GM19438 (cell line): ENCODE measurements around the gene CDK18.

Source experiments
- ATAC-seq: cut with Tn5 transposase; IDR thresholded peaks from one replicate; pipeline ENCODE4 v1.9.1; 2021; ENCODE audit warnings: low read depth; ENCODE audit not compliant: unreplicated experiment

Gene CDK18

GRCh38 chr1:205567716-205568115 lies 63.2 kb downstream of the CDK18 start:
- ATAC-seq = no peak

DNA sequence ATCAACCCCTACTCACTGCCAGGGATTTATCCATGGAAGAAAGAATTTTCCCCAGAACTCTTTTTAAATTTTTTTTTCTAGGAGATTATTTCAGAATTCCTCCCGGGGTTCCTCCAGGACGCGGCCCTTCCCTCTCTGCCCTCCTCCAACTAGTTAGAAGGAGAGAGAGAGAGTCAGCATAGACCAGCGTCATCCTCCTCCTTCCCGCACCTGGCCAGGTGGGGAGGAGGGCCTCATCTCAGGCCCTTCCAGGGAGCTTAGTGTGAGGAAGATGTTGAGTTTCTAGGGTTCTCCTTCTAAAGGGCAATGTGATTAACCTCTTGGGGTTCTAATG lies 63.6 kb downstream of the CDK18 start:
- no peak for ATAC-seq

- no peak for ATAC-seq
Measured at GRCh38 chr1:205568469-205569361, 64.2 kb downstream of the CDK18 start.

DNA sequence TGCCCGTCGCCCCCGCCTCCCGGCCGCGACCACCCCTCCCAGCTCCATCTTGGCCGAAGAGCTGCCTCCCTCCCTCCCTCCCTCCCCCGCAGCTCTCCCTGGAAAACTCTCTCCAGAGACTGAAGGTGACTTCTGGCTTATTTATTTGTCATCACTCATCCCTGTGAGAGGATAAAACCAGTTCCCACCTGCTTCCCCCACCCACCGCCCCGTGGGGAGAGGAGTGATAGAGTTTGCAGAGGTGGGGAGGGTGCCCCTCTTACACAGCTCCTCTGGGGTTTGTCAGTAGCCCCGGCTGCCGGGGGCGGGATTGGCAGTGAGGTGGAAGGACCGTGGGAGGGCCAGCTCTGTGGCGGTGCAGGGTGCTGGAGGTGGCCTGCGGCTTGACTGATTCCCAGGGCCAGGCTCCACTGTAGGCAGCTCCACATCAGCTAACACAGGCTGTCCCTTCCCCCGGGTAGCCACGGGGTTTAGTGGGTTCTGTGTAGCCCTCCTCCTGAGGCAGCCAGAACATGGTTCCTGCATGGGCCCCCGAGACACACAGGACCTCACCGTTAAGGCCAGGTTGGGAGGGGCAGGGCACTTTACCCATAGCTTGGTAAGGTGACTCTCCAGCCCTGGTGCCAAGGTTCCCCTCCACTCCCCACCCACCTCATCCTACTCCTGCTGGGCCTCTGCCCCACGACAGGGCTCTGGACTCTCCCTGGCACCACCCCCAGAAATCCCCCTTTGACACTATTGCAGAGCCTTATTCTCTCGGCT lies 65.1 kb downstream of the CDK18 start:
- no peak for ATAC-seq

- no peak for ATAC-seq
Measured at GRCh38 chr1:205570173-205570501, 65.7 kb downstream of the CDK18 start.

DNA sequence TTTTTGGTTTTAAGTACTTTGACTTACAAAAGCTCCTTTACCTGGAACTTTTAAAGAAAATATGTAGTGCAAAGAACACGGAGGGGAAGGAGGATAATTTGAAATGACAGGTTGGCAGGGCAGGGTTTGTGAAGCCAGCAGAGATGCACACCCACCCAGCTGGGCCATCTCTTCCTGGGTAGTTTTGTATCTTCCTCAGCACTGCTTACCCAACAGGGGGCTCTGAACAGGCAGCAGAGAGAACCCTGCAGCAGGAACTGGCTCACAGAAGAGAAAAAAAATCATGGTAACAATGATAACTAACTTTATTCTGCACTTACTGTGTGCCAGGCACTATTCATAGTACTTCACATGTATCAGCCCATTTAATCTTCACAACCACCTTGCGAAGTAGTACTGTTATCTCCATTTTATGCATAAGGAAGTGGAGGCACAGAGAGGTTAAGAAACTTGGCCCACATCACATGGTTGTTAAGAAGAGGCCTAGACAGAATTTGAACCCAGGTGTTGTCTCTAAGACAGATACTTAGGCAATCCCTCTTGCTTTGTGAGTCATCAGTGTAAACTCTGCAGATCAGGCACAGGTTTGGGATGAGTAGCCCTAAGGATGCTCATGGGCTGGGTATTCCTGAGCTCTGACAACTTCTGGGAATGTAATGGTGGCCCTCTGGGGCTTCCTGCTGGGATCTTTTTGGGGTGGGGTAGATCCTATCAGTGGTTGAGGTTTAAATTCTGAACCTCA lies 66.5 kb downstream of the CDK18 start:
- ATAC-seq = no peak

GRCh38 chr1:205571747-205572146 lies 67.3 kb downstream of the CDK18 start:
- no peak for ATAC-seq

- no peak for ATAC-seq
Measured at GRCh38 chr1:205572421-205572820, 68.0 kb downstream of the CDK18 start.

DNA sequence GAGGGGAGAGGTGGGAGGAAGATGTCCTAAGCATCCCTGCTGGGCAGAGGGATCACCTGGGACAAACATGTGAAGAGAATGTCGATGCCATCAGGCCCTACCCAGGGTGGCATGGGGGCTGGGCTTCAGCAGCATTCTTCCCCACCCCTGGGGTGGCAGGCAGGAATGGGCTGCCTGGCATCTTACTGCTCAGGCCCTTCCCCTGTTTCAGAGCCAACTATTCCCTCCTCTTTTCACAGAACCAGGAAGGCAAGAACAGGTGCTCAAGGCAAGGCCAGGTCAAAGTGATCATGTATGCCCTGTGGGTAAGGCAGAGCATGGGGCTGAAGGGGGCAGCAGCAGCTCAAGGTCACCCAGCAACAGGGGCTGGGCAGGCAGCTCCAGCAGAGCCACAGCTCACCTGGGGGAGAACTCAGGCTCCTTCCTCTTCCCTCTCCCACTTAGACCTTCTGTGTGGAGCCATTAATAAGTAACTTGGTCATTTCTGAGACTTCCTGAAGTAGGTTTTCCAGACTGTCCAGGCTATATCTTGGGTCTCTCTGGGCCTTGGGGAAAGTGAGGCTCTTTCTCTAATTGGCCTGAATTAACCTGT lies 70.9 kb downstream of the CDK18 start:
- no peak for ATAC-seq

DNA sequence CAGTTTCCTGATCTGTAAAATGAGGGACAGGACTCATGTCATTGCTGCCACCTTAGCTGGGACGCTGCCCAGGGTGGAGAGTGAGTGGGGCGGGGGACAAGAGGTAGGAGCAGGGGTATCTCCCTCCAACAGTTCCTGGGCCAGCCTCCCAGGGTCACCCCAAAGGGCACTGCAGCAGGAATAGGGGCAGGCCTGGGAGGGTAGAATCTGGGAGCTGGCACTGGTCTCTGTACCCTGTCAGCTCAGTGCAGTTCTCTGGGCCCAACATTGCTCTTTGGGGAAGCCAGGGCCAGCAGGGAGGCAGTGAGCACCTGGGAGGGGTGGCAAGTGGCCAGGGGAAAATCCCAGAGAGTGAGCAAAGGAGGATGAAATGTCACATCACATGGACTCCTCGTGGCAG lies 71.5 kb downstream of the CDK18 start:
- ATAC-seq = no peak

DNA sequence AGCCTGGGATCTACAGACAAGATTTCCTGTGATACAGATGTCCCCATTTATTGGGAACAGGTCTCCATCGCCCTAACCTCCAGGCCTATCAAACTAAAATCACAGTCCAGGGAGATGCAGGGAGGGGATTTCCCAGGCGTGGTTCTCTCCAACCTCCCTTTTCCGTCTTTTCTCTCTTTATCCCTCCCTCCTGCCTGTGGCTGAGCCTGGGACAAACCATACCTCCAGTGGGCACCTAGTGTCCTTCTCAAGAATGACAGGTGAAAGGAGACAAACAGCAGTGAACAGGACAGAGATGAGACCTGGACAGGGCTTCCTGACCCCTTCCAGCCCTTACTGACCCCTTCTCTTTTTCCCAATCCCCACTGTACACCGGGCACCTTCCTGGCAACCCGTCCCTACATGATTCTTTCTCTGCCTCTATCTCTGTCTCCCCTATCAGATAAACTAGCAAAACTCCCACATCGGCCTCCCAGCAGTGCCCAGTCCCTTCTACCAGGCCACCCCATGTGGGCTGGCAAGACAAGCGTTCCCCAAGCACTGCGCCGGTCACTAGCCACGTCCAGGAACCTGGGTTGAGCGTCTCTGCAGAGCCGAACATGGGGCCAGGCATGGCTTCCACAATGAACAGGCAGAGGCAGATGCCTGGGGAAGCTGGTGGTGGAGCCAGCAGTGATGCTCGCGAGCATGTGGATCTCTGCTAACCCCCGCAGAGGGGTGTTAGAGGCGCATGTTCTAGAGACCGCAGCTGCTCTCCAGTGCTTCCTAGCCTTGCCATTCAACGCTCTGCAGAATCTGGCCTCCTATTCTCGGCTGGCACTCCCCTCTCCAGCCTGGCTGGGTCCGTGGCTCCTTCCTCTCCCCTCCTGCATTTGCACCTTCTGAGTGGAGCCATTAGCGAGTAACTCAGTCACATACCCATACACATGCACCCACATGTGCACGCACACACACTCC lies 72.6 kb downstream of the CDK18 start:
- no peak for ATAC-seq

- ATAC-seq = no peak
Measured at GRCh38 chr1:205577874-205578658, 73.6 kb downstream of the CDK18 start.

- no peak for ATAC-seq
Measured at GRCh38 chr1:205578780-205579571, 74.5 kb downstream of the CDK18 start.

DNA sequence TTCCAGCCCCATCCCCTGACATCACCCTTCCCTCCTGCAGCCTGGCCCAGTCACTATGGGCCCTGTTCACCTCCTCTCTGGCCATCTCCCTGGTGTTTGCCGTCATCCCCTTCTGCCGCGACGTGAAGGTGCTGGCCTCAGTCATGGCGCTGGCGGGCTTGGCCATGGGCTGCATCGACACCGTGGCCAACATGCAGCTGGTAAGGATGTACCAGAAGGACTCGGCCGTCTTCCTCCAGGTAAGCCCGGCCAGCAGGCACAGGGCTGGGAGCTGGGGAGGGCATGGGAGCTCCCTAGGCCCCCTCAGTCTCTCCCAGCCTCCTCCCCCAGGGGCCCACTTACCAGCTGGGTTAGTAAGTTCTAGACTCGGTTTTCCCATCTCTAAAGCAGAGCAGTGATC lies 75.2 kb downstream of the CDK18 start:
- no peak for ATAC-seq

DNA sequence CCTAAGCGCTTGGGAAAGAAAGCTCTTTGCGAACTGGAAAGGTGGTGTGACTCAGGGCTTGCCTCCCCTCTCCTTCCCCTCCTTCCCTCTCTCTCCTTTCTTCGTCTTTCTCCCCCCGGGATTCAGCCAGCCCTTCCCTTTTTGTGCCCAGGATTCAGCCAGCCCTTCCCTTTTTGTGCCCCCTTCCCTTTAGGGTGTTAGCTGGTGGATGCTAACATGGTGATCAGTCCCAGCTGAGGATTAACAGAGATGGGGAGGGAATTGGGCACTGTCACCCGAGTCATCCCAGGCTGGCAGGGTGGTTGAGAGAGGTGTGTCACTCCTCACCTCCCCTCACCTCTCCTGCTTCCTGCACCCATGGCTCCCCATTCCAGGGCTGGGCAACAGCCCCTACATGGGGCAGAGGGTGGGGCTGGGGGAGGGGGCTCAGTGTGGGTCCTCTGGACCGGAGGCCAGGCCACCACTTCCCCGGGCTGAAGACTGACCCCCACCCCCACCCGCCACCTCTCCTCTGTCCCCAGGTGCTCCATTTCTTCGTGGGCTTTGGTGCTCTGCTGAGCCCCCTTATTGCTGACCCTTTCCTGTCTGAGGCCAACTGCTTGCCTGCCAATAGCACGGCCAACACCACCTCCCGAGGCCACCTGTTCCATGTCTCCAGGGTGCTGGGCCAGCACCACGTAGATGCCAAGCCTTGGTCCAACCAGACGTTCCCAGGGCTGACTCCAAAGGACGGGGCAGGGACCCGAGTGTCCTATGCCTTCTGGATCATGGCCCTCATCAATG lies 75.9 kb downstream of the CDK18 start:
- no peak for ATAC-seq

DNA sequence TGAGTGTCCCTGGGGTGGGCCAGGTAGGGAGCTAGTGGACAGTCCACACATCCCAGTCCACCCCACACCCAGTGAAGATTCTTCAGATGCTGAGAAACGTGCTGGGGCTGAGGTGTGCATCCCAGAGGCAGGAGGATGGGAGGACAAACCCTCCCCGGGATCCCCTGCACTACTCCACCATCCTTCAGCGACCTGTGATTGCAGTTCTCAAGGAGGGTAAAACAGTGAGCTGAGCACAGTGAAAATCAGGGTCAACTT lies 76.4 kb downstream of the CDK18 start:
- ATAC-seq = no peak

- ATAC-seq = no peak
Measured at GRCh38 chr1:205581321-205581980, 77.0 kb downstream of the CDK18 start.
